Esophagus muscularis mucosa (tissue), 4 donors: ENCODE results near the gene PPP6R3. TPM values are rescaled to one million over a fixed set of nuclear protein-coding genes. Genes with fewer than 3 reads are reported as not detected.

Experiments used
- DNase-seq: peaks from one replicate; pipeline ENCODE4 v3.0.0-alpha.2; 2017; ENCODE audit errors: extremely low spot score
- H3K27ac ChIP-seq, 4 donors: fragments of 200-600 bp; sonication (generic); replicated peaks in 1 of 4; 1 replicate in 3 of 4; 2 replicates in 1 of 4; pipeline ENCODE4 v1.5.1; 2016 to 2019; ENCODE audit warnings: mild to moderate bottlenecking in 1 of 4
- H3K27me3 ChIP-seq, 4 donors: fragments of 200-600 bp; sonication (generic); one replicate each; pipeline versions ENCODE4 v1.5.1 to v1.6.0; 2016 to 2019
- H3K36me3 ChIP-seq, 4 donors: fragments of 200-600 bp; sonication (generic); one replicate each; pipeline ENCODE4 v1.5.1; 2016 to 2019
- H3K4me1 ChIP-seq, 4 donors: fragments of 200-600 bp; sonication (generic); one replicate each; pipeline ENCODE4 v1.5.1; 2016 to 2019
- H3K4me3 ChIP-seq, 4 donors: fragments of 200-600 bp; sonication (generic); 1 replicate in 2 of 4; 2 replicates in 2 of 4; pipeline ENCODE4 v1.5.1; 2016 to 2019; ENCODE audit warnings: mild to moderate bottlenecking in 4 of 4, moderate library complexity in 1 of 4
- H3K9me3 ChIP-seq, 4 donors: fragments of 200-600 bp; sonication (generic); 1 replicate in 3 of 4; 2 replicates in 1 of 4; pipeline ENCODE4 v1.5.1; 2016 to 2019
- CTCF ChIP-seq, 3 experiments: fragments of 200-600 bp in 2 of 3; fragments of 450-650 bp in 1 of 3; sonication (generic) in 2 of 3; IDR thresholded peaks; one replicate each; pipeline ENCODE4 v1.5.1; 2017 to 2019; ENCODE audit warnings: antibody characterized with exemption in 3 of 3, mild to moderate bottlenecking in 2 of 3, moderate library complexity in 1 of 3
- EP300 ChIP-seq: sonication (generic); formaldehyde crosslinking; IDR thresholded peaks from one replicate; pipeline ENCODE4 v1.6.1; 2017; ENCODE audit warnings: antibody characterized with exemption
- POLR2A ChIP-seq: fragments of 450-650 bp; IDR thresholded peaks from one replicate; pipeline ENCODE4 v1.6.1; 2017; ENCODE audit warnings: antibody characterized with exemption, moderate library complexity, mild to moderate bottlenecking, low read depth
- POLR2AphosphoS5 ChIP-seq, 2 donors: sonication (generic); formaldehyde crosslinking; IDR thresholded peaks; one replicate each; pipeline ENCODE4 v1.6.1; 2017; ENCODE audit warnings: antibody characterized with exemption in 2 of 2
- WGBS: methylation state at CpG from one replicate; pipeline ENCODE4 v1.1.5; 2018; 5-methylcytosine and 5-hydroxymethylcytosine counted together
- intact Hi-C: fragments of 100-400 bp; cut with DNase I; formaldehyde crosslinking; loops from one replicate; pipeline ENCODE4 v1.15.1; 2023
- total RNA-seq, 4 donors: library from RNA; depleted of rRNA; stranded (reverse); fragments of >200 nt; gene quantifications; one replicate each; pipeline versions ENCODE4 v1.1.0 to v1.2.1, GENCODE V29; 2016

PPP6R3 gene
- total RNA-seq, 4 donors from 2014 or later, result 106 to 132 (median 116) TPM

GRCh38 chr11:68574308-68574707 is 113.8 kb downstream of the PPP6R3 start:
- H3K36me3 ChIP-seq, result peaks cover 26 to 92% (median 63%) of the 10 kb centered on the region in 4 donors
- H3K4me3 ChIP-seq, result no peak overlapping the region
- no peaks in the 10 kb centered on the region for H3K27me3 ChIP-seq
- no peak overlapping the region for H3K27ac ChIP-seq
- TF ChIP-seq CTCF (IDR thresholded peaks at IDR 0.05), result no peak
- no peak for TF ChIP-seq POLR2A
- no peak for TF ChIP-seq POLR2AphosphoS5 (IDR thresholded peaks at IDR 0.05)
- TF ChIP-seq EP300, result no peak
- DNase-seq, result no peak
- intact Hi-C loops, result no loop called here
- peaks cover 18 to 24% (median 21%) of the 10 kb centered on the region in 4 donors for H3K4me1 ChIP-seq
- 97% methylated on average over 1 of the region's 1 CpG for WGBS
- H3K9me3 ChIP-seq, result no peaks in the 10 kb centered on the region

- TF ChIP-seq CTCF (IDR thresholded peaks at IDR 0.05) (no peak), POLR2AphosphoS5 (IDR thresholded peaks at IDR 0.05) (no peak), EP300 (no peak), POLR2A (no peak)
- H3K4me3 ChIP-seq, result no peak overlapping the region
These were observed 114.6 kb downstream of the PPP6R3 start for GRCh38 chr11:68575025-68575665.

GRCh38 chr11:68579455-68579854 is 118.9 kb downstream of the PPP6R3 start:
- TF ChIP-seq POLR2AphosphoS5 (IDR thresholded peaks at IDR 0.05) (no peak), EP300 (no peak), CTCF (IDR thresholded peaks at IDR 0.05) (no peak), POLR2A (no peak)
- H3K36me3 ChIP-seq, result peaks cover 11 to 65% (median 45%) of the 10 kb centered on the region in 4 donors
- H3K4me1 ChIP-seq, result peaks cover 42 to 50% (median 47%) of the 10 kb centered on the region in 4 donors

More at GRCh38 chr11:68575025-68575665, 114.6 kb downstream of the PPP6R3 start:
- no peak overlapping the region for H3K27ac ChIP-seq
- no peaks in the 10 kb centered on the region for H3K9me3 ChIP-seq
- H3K36me3 ChIP-seq, result peaks cover 28 to 91% (median 66%) of the 10 kb centered on the region in 4 donors
- H3K27me3 ChIP-seq, result no peaks in the 10 kb centered on the region
- WGBS, result 77% methylated on average over 4 of the region's 4 CpGs
- H3K4me1 ChIP-seq, result peaks cover 18 to 24% (median 21%) of the 10 kb centered on the region in 4 donors
- no peak for DNase-seq
- intact Hi-C loops, result no loop called here

GRCh38 chr11:68581439-68581838 is 120.9 kb downstream of the PPP6R3 start:
- Histone ChIP-seq H3K27ac (no peak overlapping the region), H3K4me1 (peaks cover 30 to 40% (median 34%) of the 10 kb centered on the region in 4 donors), H3K4me3 (no peak overlapping the region), H3K36me3 (peaks cover 13 to 70% (median 38%) of the 10 kb centered on the region in 4 donors), H3K27me3 (no peaks in the 10 kb centered on the region), H3K9me3 (no peaks in the 10 kb centered on the region)
- intact Hi-C loops, result no loop called here
- no peak for TF ChIP-seq EP300
- no peak for TF ChIP-seq CTCF (IDR thresholded peaks at IDR 0.05)
- TF ChIP-seq POLR2A, result no peak
- TF ChIP-seq POLR2AphosphoS5 (IDR thresholded peaks at IDR 0.05), result no peak
- no peak for DNase-seq
- 97% methylated on average over 4 of the region's 4 CpGs for WGBS

More at GRCh38 chr11:68579455-68579854, 118.9 kb downstream of the PPP6R3 start:
- no peak overlapping the region for H3K27ac ChIP-seq
- no peak overlapping the region for H3K4me3 ChIP-seq
- no peaks in the 10 kb centered on the region for H3K9me3 ChIP-seq
- 90% methylated on average over 5 of the region's 5 CpGs for WGBS
- intact Hi-C loops, result no loop called here
- no peaks in the 10 kb centered on the region for H3K27me3 ChIP-seq
- no peak for DNase-seq
